ENCODE data around the gene CCDC69.

DNA sequence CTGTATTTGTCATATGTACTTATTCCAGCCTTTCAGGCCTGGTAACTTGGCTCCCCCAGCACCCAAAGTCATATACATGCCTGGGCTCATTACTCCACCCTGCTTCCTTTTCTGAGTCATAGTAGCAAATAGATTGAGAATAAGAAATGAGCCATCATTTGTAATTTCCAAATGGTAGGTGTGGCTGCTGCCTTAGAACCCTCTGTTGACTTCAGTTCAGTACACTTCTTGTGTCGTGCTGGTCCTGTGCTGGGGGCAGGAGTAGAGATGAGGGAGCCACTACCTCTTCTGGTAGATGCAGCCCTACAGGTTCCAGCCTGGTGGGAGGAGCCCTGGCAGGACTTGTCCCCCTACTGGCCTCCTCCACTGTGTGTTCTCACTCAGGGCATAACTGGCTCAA is 40.2 kb upstream of the CCDC69 start:
- TF ChIP-seq, protein P1, sequence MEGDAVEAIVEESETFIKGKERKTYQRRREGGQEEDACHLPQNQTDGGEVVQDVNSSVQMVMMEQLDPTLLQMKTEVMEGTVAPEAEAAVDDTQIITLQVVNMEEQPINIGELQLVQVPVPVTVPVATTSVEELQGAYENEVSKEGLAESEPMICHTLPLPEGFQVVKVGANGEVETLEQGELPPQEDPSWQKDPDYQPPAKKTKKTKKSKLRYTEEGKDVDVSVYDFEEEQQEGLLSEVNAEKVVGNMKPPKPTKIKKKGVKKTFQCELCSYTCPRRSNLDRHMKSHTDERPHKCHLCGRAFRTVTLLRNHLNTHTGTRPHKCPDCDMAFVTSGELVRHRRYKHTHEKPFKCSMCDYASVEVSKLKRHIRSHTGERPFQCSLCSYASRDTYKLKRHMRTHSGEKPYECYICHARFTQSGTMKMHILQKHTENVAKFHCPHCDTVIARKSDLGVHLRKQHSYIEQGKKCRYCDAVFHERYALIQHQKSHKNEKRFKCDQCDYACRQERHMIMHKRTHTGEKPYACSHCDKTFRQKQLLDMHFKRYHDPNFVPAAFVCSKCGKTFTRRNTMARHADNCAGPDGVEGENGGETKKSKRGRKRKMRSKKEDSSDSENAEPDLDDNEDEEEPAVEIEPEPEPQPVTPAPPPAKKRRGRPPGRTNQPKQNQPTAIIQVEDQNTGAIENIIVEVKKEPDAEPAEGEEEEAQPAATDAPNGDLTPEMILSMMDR (IDR thresholded peaks at IDR 0.05 in 4 of 5, conservative IDR thresholded peaks at IDR 0.05 in 1 of 5) = no peak
- TF ChIP-seq POLR2A (IDR thresholded peaks at IDR 0.05) = no peak

All from gastrocnemius medialis (tissue), 4 donors.